ENCODE measurements around the gene PYGM. TPM values are rescaled to one million over a fixed set of nuclear protein-coding genes. Genes with fewer than 3 reads are reported as not detected.

The PYGM gene
- total RNA-seq, 3 donors from 2014 or later, result 1.3 to 4.5 (median 3.4) TPM

DNA sequence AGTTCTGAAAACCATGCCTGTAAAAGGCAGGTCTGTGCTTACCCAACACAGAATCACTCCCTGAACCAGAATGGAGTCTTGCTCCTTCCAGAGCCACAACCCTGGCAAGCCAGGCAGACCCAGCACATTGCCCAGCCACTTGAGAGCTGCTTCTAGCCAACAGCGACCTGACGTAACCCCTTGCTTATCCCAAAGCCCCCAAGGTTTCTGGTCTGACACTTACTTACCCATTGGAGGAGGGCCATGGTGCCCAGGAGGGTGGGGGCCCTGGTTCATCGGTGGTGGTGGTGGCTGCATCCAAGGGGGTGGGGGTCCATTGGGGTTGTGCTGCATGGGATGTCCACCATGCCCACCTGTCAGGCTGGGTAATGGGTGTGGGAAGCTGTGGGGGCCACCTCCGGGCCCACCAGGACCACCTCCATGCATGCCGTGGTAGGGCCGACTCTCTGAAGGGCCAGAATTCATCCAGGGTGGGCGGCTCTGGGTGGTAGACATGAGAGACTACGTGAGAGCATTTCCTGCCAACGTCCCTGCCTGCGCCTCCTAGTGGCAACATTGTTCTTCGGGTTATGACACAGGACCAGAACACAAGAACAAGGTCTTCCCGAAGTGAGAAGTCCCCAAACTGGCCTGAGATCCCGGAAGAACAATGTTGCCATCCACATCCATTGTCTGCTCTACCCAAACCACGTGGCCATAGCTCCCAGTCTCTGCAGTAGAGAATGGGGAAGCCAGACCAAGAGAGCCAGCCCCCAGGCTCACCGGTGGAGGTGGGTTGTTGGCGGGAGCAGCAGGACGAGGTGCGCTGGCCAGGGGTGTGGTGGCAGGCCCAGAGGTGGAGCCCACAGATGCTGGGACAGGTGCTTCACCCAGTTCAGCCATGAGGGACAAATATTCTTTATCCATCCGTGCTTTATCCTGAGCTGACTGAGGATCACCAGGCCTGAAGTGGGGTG, 7.8 kb upstream of the PYGM start:
- Histone ChIP-seq H3K4me3 (no peak overlapping the region), H3K27me3 (no peaks in the 10 kb centered on the region), H3K4me1 (peaks cover 6 to 10% of the 10 kb centered on the region in 2 donors), H3K27ac (peak overlapping the region; percentile 60 to 76), H3K9me3 (no peaks in the 10 kb centered on the region), H3K36me3 (peaks cover 41% of the 10 kb centered on the region)
- peak; percentile 63 to 70 for DNase-seq (ENCODE audit: low spot score in 2 of 2)
- intact Hi-C loops (cut with DNase I; ENCODE audit: low total_unique reads), result no loop called here
- no peak for TF ChIP-seq POLR2AphosphoS5 (IDR thresholded peaks at IDR 0.05)
- peak; percentile 40 to 69 (median 68) for TF ChIP-seq CTCF (IDR thresholded peaks at IDR 0.05)
- no peak for TF ChIP-seq POLR2A (IDR thresholded peaks at IDR 0.05)

- intact Hi-C loops (cut with DNase I; ENCODE audit: low total_unique reads), result no loop called here
- TF ChIP-seq CTCF (IDR thresholded peaks at IDR 0.05) (no peak), POLR2AphosphoS5 (IDR thresholded peaks at IDR 0.05) (no peak), POLR2A (IDR thresholded peaks at IDR 0.05) (no peak)
- Histone ChIP-seq H3K4me3 (no peak overlapping the region), H3K27ac (peak overlapping the region; percentile 60 to 76), H3K36me3 (peaks cover 41% of the 10 kb centered on the region), H3K4me1 (peaks cover 6 to 10% of the 10 kb centered on the region in 2 donors), H3K27me3 (no peaks in the 10 kb centered on the region), H3K9me3 (no peaks in the 10 kb centered on the region)
- peak in 1 of 2 donors; percentile 34 for DNase-seq (ENCODE audit: low spot score in 2 of 2)
Measured at GRCh38 chr11:64766881-64767280, 7.1 kb upstream of the PYGM start.

GRCh38 chr11:64765851-64766665, 6.3 kb upstream of the PYGM start:
- peaks cover 41% of the 10 kb centered on the region for H3K36me3 ChIP-seq
- no peaks in the 10 kb centered on the region for H3K9me3 ChIP-seq
- H3K4me3 ChIP-seq, result no peak overlapping the region
- intact Hi-C loops (cut with DNase I; ENCODE audit: low total_unique reads), result no loop called here
- H3K4me1 ChIP-seq, result peaks cover 6 to 10% of the 10 kb centered on the region in 2 donors
- TF ChIP-seq POLR2A (IDR thresholded peaks at IDR 0.05), result no peak
- peak overlapping the region in 1 of 2 donors; percentile 43 for H3K27ac ChIP-seq
- DNase-seq (ENCODE audit: low spot score in 2 of 2), result peak in 1 of 2 donors; percentile 49
- no peaks in the 10 kb centered on the region for H3K27me3 ChIP-seq

GRCh38 chr11:64765291-64765850, 5.6 kb upstream of the PYGM start:
- H3K27me3 ChIP-seq, result no peaks in the 10 kb centered on the region
- no peak overlapping the region for H3K27ac ChIP-seq
- H3K4me3 ChIP-seq, result no peak overlapping the region
- peaks cover 41% of the 10 kb centered on the region for H3K36me3 ChIP-seq
- TF ChIP-seq CTCF (IDR thresholded peaks at IDR 0.05), result no peak
- TF ChIP-seq POLR2AphosphoS5 (IDR thresholded peaks at IDR 0.05), result peak in 2 of 3 donors; percentile 11 to 26
- TF ChIP-seq POLR2A (IDR thresholded peaks at IDR 0.05), result no peak
- H3K4me1 ChIP-seq, result peaks cover 6 to 10% of the 10 kb centered on the region in 2 donors
- intact Hi-C loops (cut with DNase I; ENCODE audit: low total_unique reads), result no loop called here
- peak in 1 of 2 donors; percentile 38 for DNase-seq (ENCODE audit: low spot score in 2 of 2)
- no peaks in the 10 kb centered on the region for H3K9me3 ChIP-seq

GRCh38 chr11:64764753-64765152, 5.0 kb upstream of the PYGM start:
- peak in 1 of 2 donors; percentile 20 for DNase-seq (ENCODE audit: low spot score in 2 of 2)
- Histone ChIP-seq H3K27me3 (no peaks in the 10 kb centered on the region), H3K36me3 (peaks cover 35% of the 10 kb centered on the region), H3K27ac (peak overlapping the region in 1 of 2 donors; percentile 61), H3K4me3 (no peak overlapping the region), H3K9me3 (no peaks in the 10 kb centered on the region), H3K4me1 (peaks cover 6 to 14% of the 10 kb centered on the region in 2 donors)
- intact Hi-C loops (cut with DNase I; ENCODE audit: low total_unique reads), result no loop called here
- TF ChIP-seq CTCF (IDR thresholded peaks at IDR 0.05) (no peak), POLR2AphosphoS5 (IDR thresholded peaks at IDR 0.05) (no peak), POLR2A (IDR thresholded peaks at IDR 0.05) (no peak)
